ENCODE results near the gene GDPD3.

GDPD3 gene

GRCh38 chr16:30121741-30122571 is 8.6 kb upstream of the GDPD3 start:
- TF ChIP-seq, protein P1, sequence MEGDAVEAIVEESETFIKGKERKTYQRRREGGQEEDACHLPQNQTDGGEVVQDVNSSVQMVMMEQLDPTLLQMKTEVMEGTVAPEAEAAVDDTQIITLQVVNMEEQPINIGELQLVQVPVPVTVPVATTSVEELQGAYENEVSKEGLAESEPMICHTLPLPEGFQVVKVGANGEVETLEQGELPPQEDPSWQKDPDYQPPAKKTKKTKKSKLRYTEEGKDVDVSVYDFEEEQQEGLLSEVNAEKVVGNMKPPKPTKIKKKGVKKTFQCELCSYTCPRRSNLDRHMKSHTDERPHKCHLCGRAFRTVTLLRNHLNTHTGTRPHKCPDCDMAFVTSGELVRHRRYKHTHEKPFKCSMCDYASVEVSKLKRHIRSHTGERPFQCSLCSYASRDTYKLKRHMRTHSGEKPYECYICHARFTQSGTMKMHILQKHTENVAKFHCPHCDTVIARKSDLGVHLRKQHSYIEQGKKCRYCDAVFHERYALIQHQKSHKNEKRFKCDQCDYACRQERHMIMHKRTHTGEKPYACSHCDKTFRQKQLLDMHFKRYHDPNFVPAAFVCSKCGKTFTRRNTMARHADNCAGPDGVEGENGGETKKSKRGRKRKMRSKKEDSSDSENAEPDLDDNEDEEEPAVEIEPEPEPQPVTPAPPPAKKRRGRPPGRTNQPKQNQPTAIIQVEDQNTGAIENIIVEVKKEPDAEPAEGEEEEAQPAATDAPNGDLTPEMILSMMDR (IDR thresholded peaks at IDR 0.05), result no peak

- TF ChIP-seq, protein P1 (IDR thresholded peaks at IDR 0.05), result no peak
These were observed 7.2 kb upstream of the GDPD3 start for GRCh38 chr16:30120340-30121105.

GRCh38 chr16:30119428-30119827 is 6.1 kb upstream of the GDPD3 start:
- TF ChIP-seq, protein P1 (IDR thresholded peaks at IDR 0.05), result no peak

- TF ChIP-seq, protein P1 (IDR thresholded peaks at IDR 0.05), result no peak
These were observed 4.4 kb upstream of the GDPD3 start for GRCh38 chr16:30117768-30118167.

DNA sequence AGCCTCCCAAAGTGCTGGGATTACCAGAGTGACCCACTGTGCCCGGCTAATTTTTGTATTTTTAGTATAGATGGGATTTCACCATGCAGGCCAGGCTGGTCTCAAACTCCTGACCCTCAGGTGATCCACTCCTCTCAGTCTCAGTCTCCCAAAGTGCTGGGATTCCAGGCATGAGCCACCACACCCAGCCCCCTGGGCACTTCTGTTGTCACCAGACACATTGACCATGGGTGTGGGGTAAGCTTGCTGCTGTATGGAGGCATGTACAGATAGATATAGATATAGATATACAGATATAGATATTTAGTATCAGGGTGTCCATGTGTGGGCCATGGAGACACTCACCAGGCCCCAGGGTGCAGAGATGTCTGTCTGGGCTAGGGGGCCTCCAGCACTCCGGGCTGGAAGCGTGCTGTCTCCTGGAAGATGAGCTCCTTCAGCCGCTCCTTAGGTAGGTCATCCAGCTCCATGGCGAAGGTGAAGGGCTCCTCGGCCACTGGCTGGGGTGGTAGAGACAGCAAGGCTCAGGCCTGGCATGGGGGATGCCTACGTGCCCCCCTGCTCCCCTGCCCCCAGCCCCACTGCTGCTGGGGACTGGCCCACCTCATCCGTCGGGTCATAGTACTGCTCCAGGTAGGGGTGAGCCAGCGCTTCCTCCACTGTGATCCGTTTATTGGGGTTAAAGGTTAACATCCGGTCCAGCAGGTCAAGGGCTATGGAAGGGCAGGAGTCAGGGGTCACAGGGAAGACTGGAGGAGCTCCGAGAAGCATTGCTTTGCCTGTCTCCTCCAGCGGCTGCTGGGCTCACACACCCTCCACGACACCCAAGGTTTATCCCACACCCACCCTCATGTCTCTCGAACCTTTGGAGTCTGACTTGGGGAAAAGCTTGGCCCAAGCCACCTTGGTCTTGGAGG is 3.2 kb upstream of the GDPD3 start:
- TF ChIP-seq, protein P1 (IDR thresholded peaks at IDR 0.05), result no peak

DNA sequence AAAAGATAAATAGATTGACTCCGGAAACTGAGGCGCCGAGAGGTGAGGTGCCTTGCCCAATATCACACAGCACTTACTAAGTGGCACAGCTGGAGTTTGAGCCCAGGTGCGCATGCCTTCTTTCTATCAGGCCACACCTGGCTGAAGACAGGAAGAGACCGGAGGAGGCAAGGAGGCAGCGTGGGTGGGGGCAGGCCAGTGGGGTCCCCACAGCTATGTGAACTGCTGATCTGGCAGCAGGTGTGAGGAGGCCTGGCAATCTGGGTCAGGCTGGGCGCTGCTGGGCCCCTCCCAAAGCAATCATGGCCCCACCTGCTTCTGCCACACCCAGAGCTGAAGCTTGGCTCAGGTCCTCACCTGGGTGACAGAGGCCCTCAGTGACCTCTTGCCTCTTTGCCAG is 1.9 kb upstream of the GDPD3 start:
- TF ChIP-seq, protein P1 (IDR thresholded peaks at IDR 0.05), result no peak

- TF ChIP-seq, protein P1 (IDR thresholded peaks at IDR 0.05), result no peak
These were observed 1.1 kb upstream of the GDPD3 start for GRCh38 chr16:30114411-30114810.
